Measurements from ENCODE around the gene XPO4.

Gene XPO4

DNA sequence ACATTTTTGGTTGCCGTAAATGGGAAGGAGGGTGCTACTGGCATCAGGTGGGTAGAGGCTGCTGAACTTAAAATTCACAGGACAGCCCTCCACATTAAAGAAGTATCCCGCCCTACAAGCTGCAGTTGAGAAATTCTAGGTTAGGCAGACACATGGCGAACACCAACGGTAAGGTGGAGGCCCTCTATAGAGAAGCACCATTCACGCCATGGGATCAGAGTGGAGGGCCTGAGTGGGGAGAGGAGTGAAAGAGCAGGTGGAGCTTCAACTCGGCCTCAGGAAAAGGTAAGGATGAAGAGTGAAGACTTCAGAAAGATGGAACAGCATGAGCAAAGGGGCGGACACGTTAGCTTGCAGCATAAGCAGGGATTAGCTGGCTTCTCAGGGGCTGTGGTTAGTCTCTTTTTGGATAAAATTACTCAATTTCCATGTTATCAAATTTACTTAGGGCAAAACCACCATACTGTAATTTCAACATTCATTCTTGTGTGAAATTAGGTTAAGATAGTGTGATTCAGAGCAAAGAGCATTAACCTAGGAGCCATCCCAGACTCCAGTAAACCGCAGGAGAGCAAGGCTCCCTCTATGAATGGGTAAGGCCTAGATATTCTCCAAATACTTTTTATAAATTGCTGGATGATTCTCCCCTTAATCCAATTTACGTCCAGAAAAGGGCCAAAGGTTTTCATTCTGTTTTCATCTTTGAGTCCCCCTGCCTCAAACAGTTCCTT is 130.0 kb downstream of the XPO4 start:
- peaks cover 22% of the 10 kb centered on the region for H3K9me3 ChIP-seq (ENCODE audit: insufficient read depth, low read length)
- H3K4me3 ChIP-seq (ENCODE audit: low read length) = peak overlapping the region; percentile 86
- H3K4me1 ChIP-seq (ENCODE audit: low read length) = peaks cover 9% of the 10 kb centered on the region
- H3K27me3 ChIP-seq (ENCODE audit: low read depth, low read length) = no peaks in the 10 kb centered on the region
- H3K9ac ChIP-seq (ENCODE audit: low read length) = peak overlapping the region; percentile 88
- peak overlapping the region; percentile 73 for H3K27ac ChIP-seq (ENCODE audit: low read length)
- peaks cover 57% of the 10 kb centered on the region for H3K36me3 ChIP-seq (replicated peaks; ENCODE audit: low read depth, low read length)
- H4K20me1 ChIP-seq (ENCODE audit: insufficient read depth, low read length) = no peaks in the 10 kb centered on the region
- H3K4me2 ChIP-seq (ENCODE audit: low read length) = peak overlapping the region; percentile 91
- H3K79me2 ChIP-seq (ENCODE audit: low read length) = peaks cover 16% of the 10 kb centered on the region
- H2AFZ ChIP-seq (ENCODE audit: low read depth, low read length) = 0 out of 2 replicates have a peak overlapping the region, but pooled peaks have one; percentile 88
- no peak for TF ChIP-seq CTCF (IDR thresholded peaks at IDR 0.05; ENCODE audit: low read depth, low read length)
- no peak for TF ChIP-seq EZH2phosphoT487 (IDR thresholded peaks at IDR 0.05; ENCODE audit: low read depth)

GRCh38 chr13:20769834-20770233 is 132.7 kb downstream of the XPO4 start:
- H4K20me1 ChIP-seq (ENCODE audit: insufficient read depth, low read length) = no peaks in the 10 kb centered on the region
- H2AFZ ChIP-seq (ENCODE audit: low read depth, low read length) = no peak overlapping the region
- H3K9me3 ChIP-seq (ENCODE audit: insufficient read depth, low read length) = peaks cover 27% of the 10 kb centered on the region
- no peak overlapping the region for H3K4me3 ChIP-seq (ENCODE audit: low read length)
- no peak overlapping the region for H3K9ac ChIP-seq (ENCODE audit: low read length)
- peaks cover 16% of the 10 kb centered on the region for H3K79me2 ChIP-seq (ENCODE audit: low read length)
- TF ChIP-seq CTCF (IDR thresholded peaks at IDR 0.05; ENCODE audit: low read depth, low read length) (no peak), EZH2phosphoT487 (IDR thresholded peaks at IDR 0.05; ENCODE audit: low read depth) (no peak)
- peaks cover 53% of the 10 kb centered on the region for H3K36me3 ChIP-seq (replicated peaks; ENCODE audit: low read depth, low read length)
- no peak overlapping the region for H3K4me2 ChIP-seq (ENCODE audit: low read length)
- H3K27me3 ChIP-seq (ENCODE audit: low read depth, low read length) = no peaks in the 10 kb centered on the region
- peaks cover 9% of the 10 kb centered on the region for H3K4me1 ChIP-seq (ENCODE audit: low read length)
- H3K27ac ChIP-seq (ENCODE audit: low read length) = no peak overlapping the region

DNA sequence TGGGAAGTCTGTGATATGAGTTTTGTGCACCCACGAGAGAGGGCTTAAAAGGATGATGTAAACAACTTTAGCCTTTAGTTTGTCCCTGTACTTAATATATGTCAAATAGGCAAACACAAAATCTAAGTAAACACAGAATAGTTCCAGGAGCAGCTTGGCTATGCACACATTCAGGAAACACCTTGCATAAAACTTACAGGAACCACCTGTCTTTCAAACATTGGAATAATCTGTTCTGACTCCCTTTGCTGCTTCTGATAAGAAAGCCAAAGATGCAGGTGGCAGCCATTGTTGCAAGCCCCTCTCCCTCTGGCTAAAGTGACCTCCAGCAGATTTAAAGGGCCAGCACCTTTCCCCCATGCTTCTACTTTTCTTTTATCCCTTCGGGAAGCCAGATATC is 133.5 kb downstream of the XPO4 start:
- TF ChIP-seq EZH2phosphoT487 (IDR thresholded peaks at IDR 0.05; ENCODE audit: low read depth) = no peak
- TF ChIP-seq CTCF (IDR thresholded peaks at IDR 0.05; ENCODE audit: low read depth, low read length) = no peak
- H3K9me3 ChIP-seq (ENCODE audit: insufficient read depth, low read length) = peaks cover 27% of the 10 kb centered on the region
- H3K4me3 ChIP-seq (ENCODE audit: low read length) = no peak overlapping the region
- H3K27me3 ChIP-seq (ENCODE audit: low read depth, low read length) = no peaks in the 10 kb centered on the region
- no peak overlapping the region for H3K27ac ChIP-seq (ENCODE audit: low read length)
- H3K36me3 ChIP-seq (replicated peaks; ENCODE audit: low read depth, low read length) = peaks cover 53% of the 10 kb centered on the region
- H3K4me2 ChIP-seq (ENCODE audit: low read length) = no peak overlapping the region
- no peak overlapping the region for H3K9ac ChIP-seq (ENCODE audit: low read length)
- H2AFZ ChIP-seq (ENCODE audit: low read depth, low read length) = no peak overlapping the region
- H3K4me1 ChIP-seq (ENCODE audit: low read length) = peaks cover 9% of the 10 kb centered on the region
- H4K20me1 ChIP-seq (ENCODE audit: insufficient read depth, low read length) = no peaks in the 10 kb centered on the region
- H3K79me2 ChIP-seq (ENCODE audit: low read length) = peaks cover 16% of the 10 kb centered on the region

GRCh38 chr13:20767309-20767943 is 135.1 kb downstream of the XPO4 start:
- H3K9me3 ChIP-seq (ENCODE audit: insufficient read depth, low read length) = peaks cover 27% of the 10 kb centered on the region
- H3K27ac ChIP-seq (ENCODE audit: low read length) = no peak overlapping the region
- no peak for TF ChIP-seq EZH2phosphoT487 (IDR thresholded peaks at IDR 0.05; ENCODE audit: low read depth)
- TF ChIP-seq CTCF (IDR thresholded peaks at IDR 0.05; ENCODE audit: low read depth, low read length) = no peak

More at GRCh38 chr13:20767309-20767943, 135.1 kb downstream of the XPO4 start:
- H3K27me3 ChIP-seq (ENCODE audit: low read depth, low read length) = no peaks in the 10 kb centered on the region
- H3K79me2 ChIP-seq (ENCODE audit: low read length) = peaks cover 6% of the 10 kb centered on the region
- peaks cover 2% of the 10 kb centered on the region for H3K4me1 ChIP-seq (ENCODE audit: low read length)
- H3K4me2 ChIP-seq (ENCODE audit: low read length) = no peak overlapping the region
- H4K20me1 ChIP-seq (ENCODE audit: insufficient read depth, low read length) = no peaks in the 10 kb centered on the region
- no peak overlapping the region for H2AFZ ChIP-seq (ENCODE audit: low read depth, low read length)
- H3K36me3 ChIP-seq (replicated peaks; ENCODE audit: low read depth, low read length) = peaks cover 49% of the 10 kb centered on the region
- H3K9ac ChIP-seq (ENCODE audit: low read length) = no peak overlapping the region
- H3K4me3 ChIP-seq (ENCODE audit: low read length) = no peak overlapping the region

All from OCI-LY3 (cell line).